ENCODE results near the gene GPR132. TPM values are rescaled to one million over a fixed set of nuclear protein-coding genes. Genes with fewer than 3 reads are reported as not detected.

The GPR132 gene
- total and polyA plus RNA-seq, 12 donors: 0.19 to 4.1 (median 0.82) TPM

- H3K27ac ChIP-seq: peak overlapping the region in 3 of 10 donors; percentile 47 to 88 (median 87)
- TF ChIP-seq CTCF (IDR thresholded peaks at IDR 0.05): no peak
- ATAC-seq (no peak), DNase-seq (no peak)
- WGBS, 2 donors: 90% methylated on average over 24 of the region's 24 CpGs
- peaks cover 23 to 66% (median 56%) of the 10 kb centered on the region in 9 donors for H3K4me1 ChIP-seq
- no peaks in the 10 kb centered on the region for H3K36me3 ChIP-seq
- no peak overlapping the region for H3K4me3 ChIP-seq
- intact Hi-C loops (cut with DNase I): loop anchor here in 2 of 10 donors (2.0 to 5.0 kb wide), 2 partner anchors 112 to 256 kb away; partner anchors contain the start of gene AHNAK2 (in 1 of the 2)
- H3K27me3 ChIP-seq: peaks cover 0 to 44% (median 6%) of the 10 kb centered on the region in 7 donors
- H3K9me3 ChIP-seq: no peaks in the 10 kb centered on the region
Observed at GRCh38 chr14:105088812-105089745, 23.8 kb upstream of the GPR132 start.

- Histone ChIP-seq H3K4me1 (peaks cover 22 to 60% (median 50%) of the 10 kb centered on the region in 9 donors), H3K36me3 (no peaks in the 10 kb centered on the region), H3K27me3 (peaks cover 0 to 37% (median 6%) of the 10 kb centered on the region in 7 donors), H3K9me3 (no peaks in the 10 kb centered on the region), H3K4me3 (peak overlapping the region in 9 of 10 donors; percentile 42 to 62 (median 54)), H3K27ac (peak overlapping the region in 8 of 10 donors; percentile 2 to 78 (median 32))
- no peak for TF ChIP-seq CTCF (IDR thresholded peaks at IDR 0.05)
- 18 to 26% methylated on average over 41 to 44 of the region's 44 CpGs for WGBS, 2 donors
- ATAC-seq: peak in 3 of 8 donors; percentile 7 to 27 (median 9)
- DNase-seq: peak; percentile 41 to 73
- intact Hi-C loops (cut with DNase I): loop anchor here in 3 of 10 donors (2.0 to 5.0 kb wide), 4 partner anchors 29 to 257 kb away; partner anchors contain the start of gene AHNAK2 (in 1 of the 3)
Observed at GRCh38 chr14:105087963-105088811, 23.0 kb upstream of the GPR132 start.

- DNase-seq (peak in 1 of 2 donors; percentile 59), ATAC-seq (peak in 3 of 8 donors; percentile 4 to 32 (median 13))
- Histone ChIP-seq H3K4me1 (peaks cover 16 to 54% (median 44%) of the 10 kb centered on the region in 9 donors), H3K4me3 (peak overlapping the region in 9 of 10 donors; percentile 42 to 62 (median 54)), H3K27me3 (peaks cover 0 to 30% (median 6%) of the 10 kb centered on the region in 7 donors), H3K27ac (peak overlapping the region in 7 of 10 donors; percentile 9 to 78 (median 40)), H3K36me3 (no peaks in the 10 kb centered on the region), H3K9me3 (no peaks in the 10 kb centered on the region)
- intact Hi-C loops (cut with DNase I): loop anchor here in 3 of 10 donors (2.0 to 5.0 kb wide), 3 partner anchors 29 to 111 kb away; partner anchors contain the start of gene AHNAK2 (in 1 of the 3)
- no peak for TF ChIP-seq CTCF (IDR thresholded peaks at IDR 0.05)
- WGBS, 2 donors: 3 to 7% methylated on average over 47 to 60 of the region's 60 CpGs
Observed at GRCh38 chr14:105087308-105087962, 22.2 kb upstream of the GPR132 start.

Data from heart right ventricle (tissue), 16 donors.